ENCODE results near the gene LARP4B.

The LARP4B gene

DNA sequence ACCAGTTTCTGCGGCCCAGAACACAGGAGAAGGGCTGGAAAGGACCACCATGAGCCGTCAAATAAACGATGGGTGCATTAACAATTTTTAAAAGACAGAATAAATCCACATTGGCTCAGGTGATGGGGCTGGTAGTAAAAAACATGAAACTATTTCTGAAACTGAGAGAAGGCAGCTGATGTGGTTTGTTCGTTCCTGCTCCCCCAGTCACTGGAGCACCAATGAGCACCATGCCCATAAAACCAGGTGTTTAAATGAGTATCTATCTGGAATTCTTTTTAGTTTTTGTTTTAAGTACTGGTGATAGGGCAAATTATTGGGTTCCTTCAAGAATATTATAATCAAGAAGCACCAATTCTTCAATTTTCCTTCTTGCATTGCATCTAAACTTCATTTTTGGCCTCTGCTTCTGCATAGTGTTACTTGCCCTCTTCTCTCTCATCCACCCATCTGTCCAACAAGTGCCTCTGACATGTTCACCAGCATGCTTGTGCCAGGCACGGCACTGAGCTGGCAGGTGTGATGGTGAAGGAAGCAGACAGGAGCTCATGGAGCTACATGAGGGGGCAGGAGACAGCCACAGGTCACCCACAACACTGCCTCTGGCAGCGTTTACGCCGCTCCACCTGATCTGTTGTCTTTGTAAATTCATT is 65.5 kb downstream of the LARP4B start:
- peaks cover 45% of the 10 kb centered on the region for H3K36me3 ChIP-seq (replicated peaks)
- H3K4me3 ChIP-seq = no peak overlapping the region
- no peaks in the 10 kb centered on the region for H3K9me3 ChIP-seq

DNA sequence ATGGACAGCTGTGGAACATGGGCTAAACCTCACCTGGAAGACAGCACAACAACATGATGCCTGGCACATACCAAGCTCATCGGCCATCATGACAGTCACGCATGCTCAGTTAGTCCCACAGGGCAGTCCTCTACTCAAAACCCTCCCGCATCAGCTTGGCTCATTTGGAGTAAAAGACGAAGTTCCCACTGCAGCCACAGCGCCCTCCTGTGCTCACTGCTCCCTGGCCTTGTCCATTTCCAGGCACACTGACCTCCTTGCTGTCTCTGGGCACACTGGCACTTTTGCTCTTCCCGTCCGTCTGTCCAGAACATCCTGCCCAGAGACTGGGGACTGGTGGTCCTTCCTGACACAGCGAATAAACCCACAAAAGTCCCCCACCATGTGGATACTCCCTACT is 66.2 kb downstream of the LARP4B start:
- no peak for DNase-seq (ENCODE audit: low spot score in 2 of 2)
- in situ Hi-C loops (cut with MboI; ENCODE audit: low sequenced_read_pairs) = no loop called here
- peaks cover 53% of the 10 kb centered on the region for H3K36me3 ChIP-seq (replicated peaks)
- no peaks in the 10 kb centered on the region for H3K4me1 ChIP-seq
- no peak overlapping the region for H3K4me3 ChIP-seq
- H3K27me3 ChIP-seq (ENCODE audit: low read depth) = no peaks in the 10 kb centered on the region
- H3K9me3 ChIP-seq = no peaks in the 10 kb centered on the region

More for the DNA sequence above, 65.5 kb downstream of the LARP4B start:
- no peak for DNase-seq (ENCODE audit: low spot score in 2 of 2)
- in situ Hi-C loops (cut with MboI; ENCODE audit: low sequenced_read_pairs) = no loop called here
- H3K27me3 ChIP-seq (ENCODE audit: low read depth) = no peaks in the 10 kb centered on the region
- no peaks in the 10 kb centered on the region for H3K4me1 ChIP-seq

DNA sequence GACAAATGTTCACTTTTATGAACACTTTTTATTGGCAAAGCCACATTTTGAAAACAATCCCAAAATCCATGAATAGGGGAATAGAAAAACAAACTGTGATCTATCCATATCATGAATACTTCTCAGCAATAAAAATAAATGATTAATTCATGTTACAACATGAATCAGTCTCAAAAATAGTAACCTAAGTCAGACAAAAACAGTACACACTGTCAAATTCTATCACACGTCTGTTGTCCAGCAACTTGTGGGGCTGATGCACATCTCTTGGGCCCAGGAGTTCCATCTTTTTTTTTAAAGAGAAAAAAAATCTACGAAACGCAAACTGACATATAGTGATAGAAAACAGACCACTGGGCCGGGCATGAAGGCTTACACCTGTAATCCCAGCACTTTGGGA is 71.0 kb downstream of the LARP4B start:
- DNase-seq (ENCODE audit: low spot score in 2 of 2) = no peak
- in situ Hi-C loops (cut with MboI; ENCODE audit: low sequenced_read_pairs) = no loop called here
- peaks cover 39% of the 10 kb centered on the region for H3K36me3 ChIP-seq (replicated peaks)

DNA sequence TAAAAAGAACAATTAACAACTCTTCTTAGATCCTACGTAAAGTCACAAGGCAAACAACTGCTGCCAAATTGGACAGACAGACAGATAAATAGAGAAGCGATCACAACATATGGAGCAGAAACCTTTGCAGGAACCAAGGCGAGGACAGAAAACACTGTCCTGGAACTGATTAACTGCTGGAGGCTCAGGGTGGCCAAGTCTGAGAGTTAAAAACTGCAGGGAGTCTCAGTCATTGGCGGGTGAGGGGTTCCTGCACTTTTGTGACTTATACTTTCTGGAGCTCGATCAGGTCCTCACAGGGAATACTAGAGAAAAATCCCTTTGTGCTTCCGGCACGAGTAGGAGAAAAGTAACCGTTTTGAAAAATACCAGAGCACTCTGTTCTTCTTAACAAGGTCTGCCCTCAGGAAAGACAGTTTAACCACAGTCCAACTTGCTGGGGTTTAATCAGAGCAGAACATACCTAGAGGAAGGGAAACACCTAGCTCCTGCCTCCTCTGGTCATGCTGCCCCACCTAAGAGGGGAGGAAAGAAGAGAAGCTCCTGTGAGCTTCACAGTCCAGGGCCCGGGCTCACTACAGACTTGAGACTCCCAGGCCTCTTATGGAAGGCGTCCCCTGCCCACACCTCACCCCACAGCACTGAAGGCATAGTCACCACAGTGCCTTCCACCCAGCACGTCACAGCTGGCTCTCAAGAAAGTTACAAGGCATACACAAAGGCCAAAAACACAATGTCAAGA is 74.9 kb downstream of the LARP4B start:
- peaks cover 38% of the 10 kb centered on the region for H3K36me3 ChIP-seq (replicated peaks)
- in situ Hi-C loops (cut with MboI; ENCODE audit: low sequenced_read_pairs) = no loop called here
- no peak for DNase-seq (ENCODE audit: low spot score in 2 of 2)
- H3K4me3 ChIP-seq = no peak overlapping the region
- no peaks in the 10 kb centered on the region for H3K4me1 ChIP-seq
- no peaks in the 10 kb centered on the region for H3K9me3 ChIP-seq
- H3K27me3 ChIP-seq (ENCODE audit: low read depth) = no peaks in the 10 kb centered on the region

More for the DNA sequence above, 71.0 kb downstream of the LARP4B start:
- Histone ChIP-seq H3K4me1 (no peaks in the 10 kb centered on the region), H3K4me3 (no peak overlapping the region), H3K27me3 (ENCODE audit: low read depth) (no peaks in the 10 kb centered on the region), H3K9me3 (no peaks in the 10 kb centered on the region)

DNA sequence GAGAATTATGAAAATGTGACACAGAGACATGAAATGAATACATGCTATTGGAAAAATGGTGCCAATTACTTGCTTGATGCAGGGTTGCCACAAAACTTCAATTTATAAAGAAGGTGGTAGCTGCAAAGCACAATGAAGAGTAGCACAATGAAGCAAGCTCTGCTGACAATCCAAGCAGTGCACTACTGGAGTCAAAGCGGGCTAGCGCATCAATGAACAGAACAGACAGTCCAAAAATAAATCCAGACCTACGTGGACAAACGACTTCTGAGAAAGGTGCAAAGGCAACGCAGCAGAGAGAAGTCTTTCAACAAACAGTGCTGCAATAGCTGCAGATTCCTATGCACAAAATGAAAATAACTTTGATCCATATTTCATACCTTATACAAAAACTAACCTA is 75.8 kb downstream of the LARP4B start:
- Histone ChIP-seq H3K36me3 (replicated peaks) (peaks cover 29% of the 10 kb centered on the region), H3K9me3 (no peaks in the 10 kb centered on the region), H3K4me1 (no peaks in the 10 kb centered on the region), H3K27me3 (ENCODE audit: low read depth) (no peaks in the 10 kb centered on the region), H3K4me3 (no peak overlapping the region)
- no peak for DNase-seq (ENCODE audit: low spot score in 2 of 2)
- in situ Hi-C loops (cut with MboI; ENCODE audit: low sequenced_read_pairs) = no loop called here

DNA sequence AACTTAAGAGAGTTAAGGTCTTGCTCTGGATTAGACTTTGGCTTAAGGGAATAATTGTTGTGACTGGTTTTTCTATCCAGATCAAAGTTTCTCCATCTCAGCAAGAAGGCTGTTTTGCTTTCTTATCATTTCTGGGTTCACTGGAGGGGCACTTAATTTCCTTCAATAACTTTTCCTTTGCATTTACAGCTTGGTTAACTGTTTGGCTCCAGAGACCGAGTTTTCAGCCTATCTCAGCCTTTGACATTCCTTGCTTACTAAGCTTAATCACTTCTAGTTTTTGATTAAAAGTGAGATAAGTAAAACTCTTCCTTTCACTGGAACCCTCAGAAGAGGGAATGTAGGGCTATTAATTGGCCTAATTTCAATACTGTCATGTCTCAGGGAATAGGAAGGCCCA is 76.4 kb downstream of the LARP4B start:
- in situ Hi-C loops (cut with MboI; ENCODE audit: low sequenced_read_pairs) = no loop called here
- Histone ChIP-seq H3K9me3 (no peaks in the 10 kb centered on the region), H3K36me3 (replicated peaks) (peaks cover 27% of the 10 kb centered on the region), H3K27me3 (ENCODE audit: low read depth) (no peaks in the 10 kb centered on the region), H3K4me1 (no peaks in the 10 kb centered on the region), H3K4me3 (no peak overlapping the region)
- no peak for DNase-seq (ENCODE audit: low spot score in 2 of 2)

DNA sequence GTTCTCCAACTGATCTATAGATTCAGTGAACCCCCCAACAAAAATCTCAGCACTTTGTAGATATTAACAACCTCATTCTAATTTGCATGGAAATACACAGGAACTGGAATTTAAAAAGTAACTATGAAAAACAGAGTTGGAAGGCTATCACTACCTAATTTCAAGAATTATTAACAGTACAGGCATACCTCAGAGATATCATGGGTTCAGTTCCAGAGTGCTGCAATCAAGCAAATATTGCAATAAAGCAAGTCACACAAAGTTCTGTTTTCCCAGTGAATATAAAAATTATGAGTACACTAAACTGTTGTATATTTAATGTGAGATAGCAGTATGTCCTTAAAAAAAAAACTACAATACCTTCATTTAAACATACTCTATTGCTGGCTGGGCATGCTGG is 78.5 kb downstream of the LARP4B start:
- in situ Hi-C loops (cut with MboI; ENCODE audit: low sequenced_read_pairs) = no loop called here
- peaks cover 26% of the 10 kb centered on the region for H3K36me3 ChIP-seq (replicated peaks)
- H3K4me3 ChIP-seq = no peak overlapping the region
- H3K9me3 ChIP-seq = no peaks in the 10 kb centered on the region
- no peak for DNase-seq (ENCODE audit: low spot score in 2 of 2)
- no peaks in the 10 kb centered on the region for H3K27me3 ChIP-seq (ENCODE audit: low read depth)
- no peaks in the 10 kb centered on the region for H3K4me1 ChIP-seq

DNA sequence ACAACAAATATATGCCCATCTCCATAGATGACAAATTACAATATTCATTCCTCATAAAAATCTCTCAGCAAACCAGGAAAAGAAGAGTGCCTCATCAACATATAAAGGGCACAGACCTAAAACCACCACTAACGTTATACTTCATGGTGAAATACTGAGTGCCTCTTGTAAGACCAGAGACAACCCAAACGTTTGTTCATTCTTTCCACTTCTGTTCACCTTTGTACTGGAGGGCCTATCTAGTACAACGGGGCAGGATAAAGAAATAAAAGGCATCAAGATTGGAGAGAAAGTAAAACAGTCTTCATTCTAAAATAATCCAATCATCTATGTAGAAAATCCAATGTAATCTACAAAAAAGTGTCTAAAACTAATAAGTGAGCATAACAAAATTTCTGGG is 79.1 kb downstream of the LARP4B start:
- Histone ChIP-seq H3K4me3 (no peak overlapping the region), H3K27me3 (ENCODE audit: low read depth) (no peaks in the 10 kb centered on the region), H3K4me1 (no peaks in the 10 kb centered on the region), H3K36me3 (replicated peaks) (peaks cover 26% of the 10 kb centered on the region), H3K9me3 (no peaks in the 10 kb centered on the region)
- in situ Hi-C loops (cut with MboI; ENCODE audit: low sequenced_read_pairs) = no loop called here
- DNase-seq (ENCODE audit: low spot score in 2 of 2) = no peak

DNA sequence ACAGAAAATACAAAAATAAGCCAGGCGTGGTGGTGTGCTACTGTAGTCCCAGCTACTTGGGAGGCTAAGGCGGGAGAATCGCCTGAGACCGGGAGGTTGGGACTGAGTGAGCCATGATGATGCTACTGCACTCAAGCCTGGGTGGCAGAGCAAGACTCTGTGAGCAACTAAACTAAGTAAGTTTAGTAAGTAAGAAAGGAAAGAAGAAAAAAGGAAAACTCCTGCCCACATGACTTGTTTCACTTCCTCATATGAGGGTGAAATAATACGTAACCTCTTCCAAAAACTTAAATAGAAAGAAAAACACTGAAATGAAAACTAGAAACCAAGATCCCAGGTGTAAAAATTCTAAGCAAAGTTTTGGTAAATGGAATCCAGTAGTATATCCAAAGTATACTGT is 79.6 kb downstream of the LARP4B start:
- DNase-seq (ENCODE audit: low spot score in 2 of 2) = no peak
- in situ Hi-C loops (cut with MboI; ENCODE audit: low sequenced_read_pairs) = no loop called here
- peaks cover 28% of the 10 kb centered on the region for H3K36me3 ChIP-seq (replicated peaks)
- H3K27me3 ChIP-seq (ENCODE audit: low read depth) = no peaks in the 10 kb centered on the region
- H3K9me3 ChIP-seq = no peaks in the 10 kb centered on the region
- no peaks in the 10 kb centered on the region for H3K4me1 ChIP-seq
- H3K4me3 ChIP-seq = no peak overlapping the region

DNA sequence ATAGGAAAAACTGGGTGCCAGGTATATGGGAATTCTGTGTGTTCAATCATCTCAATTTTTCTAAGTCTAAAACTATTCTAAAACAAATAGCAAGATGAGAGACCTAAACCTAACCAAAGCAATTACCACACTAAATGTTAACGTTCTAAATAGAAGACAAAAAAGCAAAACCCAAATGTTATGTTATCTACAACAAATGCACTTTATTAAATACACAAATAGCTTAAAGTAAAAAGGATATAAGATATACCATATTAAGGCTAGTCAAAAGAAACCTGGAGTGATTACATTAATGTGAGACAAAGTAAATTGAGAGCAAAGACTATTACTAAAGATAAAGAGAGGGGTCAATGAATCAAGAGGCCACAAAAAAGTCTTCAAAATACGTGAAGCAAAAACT is 81.4 kb downstream of the LARP4B start:
- H3K36me3 ChIP-seq (replicated peaks) = peaks cover 29% of the 10 kb centered on the region
- in situ Hi-C loops (cut with MboI; ENCODE audit: low sequenced_read_pairs) = no loop called here

DNA sequence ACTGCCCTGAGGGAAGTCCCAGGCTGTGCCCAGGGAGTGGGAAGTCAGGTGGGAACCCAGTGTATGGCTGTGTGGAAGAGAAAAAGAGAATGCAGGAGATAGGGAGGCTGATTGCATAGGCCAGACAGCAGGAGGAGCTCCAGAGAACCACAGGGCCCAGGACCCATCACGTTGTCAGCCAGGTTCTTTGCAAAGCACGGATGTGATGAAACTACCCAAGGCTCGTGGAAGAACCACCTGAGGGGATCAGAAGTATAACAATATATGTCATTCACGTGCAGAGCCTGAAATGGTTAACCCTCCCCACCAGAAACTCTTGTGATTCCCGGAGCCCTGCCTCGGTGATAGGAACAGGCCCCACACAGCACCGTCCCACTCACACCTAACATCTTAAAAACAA is 83.6 kb downstream of the LARP4B start:
- H3K4me1 ChIP-seq = no peaks in the 10 kb centered on the region
- peaks cover 32% of the 10 kb centered on the region for H3K36me3 ChIP-seq (replicated peaks)
- no peaks in the 10 kb centered on the region for H3K9me3 ChIP-seq
- DNase-seq (ENCODE audit: low spot score in 2 of 2) = no peak
- no peaks in the 10 kb centered on the region for H3K27me3 ChIP-seq (ENCODE audit: low read depth)
- in situ Hi-C loops (cut with MboI; ENCODE audit: low sequenced_read_pairs) = no loop called here
- H3K4me3 ChIP-seq = no peak overlapping the region

More for the DNA sequence above, 81.4 kb downstream of the LARP4B start:
- no peaks in the 10 kb centered on the region for H3K9me3 ChIP-seq
- H3K4me1 ChIP-seq = no peaks in the 10 kb centered on the region
- no peak for DNase-seq (ENCODE audit: low spot score in 2 of 2)
- no peak overlapping the region for H3K4me3 ChIP-seq
- no peaks in the 10 kb centered on the region for H3K27me3 ChIP-seq (ENCODE audit: low read depth)

DNA sequence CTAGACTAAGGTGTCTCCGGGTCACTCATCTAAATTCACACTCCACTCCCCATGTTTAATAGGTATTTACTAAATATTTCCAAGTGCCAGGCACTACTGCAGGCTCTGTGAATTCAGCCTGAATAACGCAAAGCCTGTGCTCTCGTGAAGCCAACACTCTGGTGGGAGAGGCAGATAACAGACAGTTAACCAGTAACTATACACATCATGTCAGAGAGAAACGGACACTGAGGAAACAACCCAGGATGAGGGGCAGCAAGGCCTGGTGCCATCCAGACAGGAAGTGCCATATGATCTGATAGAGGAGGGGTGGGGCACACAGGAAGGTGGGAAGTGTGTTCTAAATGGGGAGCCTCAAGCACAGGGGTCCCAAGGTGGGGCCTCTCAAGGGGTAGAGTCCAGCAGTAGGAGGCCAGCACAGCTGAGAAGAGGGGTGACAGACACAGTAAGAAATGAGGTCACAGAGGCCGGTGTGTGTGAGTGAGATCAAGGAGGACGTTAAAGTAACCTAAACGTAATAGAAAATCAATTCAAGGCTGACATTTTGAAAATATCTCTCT is 85.3 kb downstream of the LARP4B start:
- Histone ChIP-seq H3K36me3 (replicated peaks) (peaks cover 39% of the 10 kb centered on the region), H3K9me3 (no peaks in the 10 kb centered on the region), H3K4me3 (no peak overlapping the region), H3K27me3 (ENCODE audit: low read depth) (no peaks in the 10 kb centered on the region), H3K4me1 (no peaks in the 10 kb centered on the region)
- in situ Hi-C loops (cut with MboI; ENCODE audit: low sequenced_read_pairs) = no loop called here
- no peak for DNase-seq (ENCODE audit: low spot score in 2 of 2)

DNA sequence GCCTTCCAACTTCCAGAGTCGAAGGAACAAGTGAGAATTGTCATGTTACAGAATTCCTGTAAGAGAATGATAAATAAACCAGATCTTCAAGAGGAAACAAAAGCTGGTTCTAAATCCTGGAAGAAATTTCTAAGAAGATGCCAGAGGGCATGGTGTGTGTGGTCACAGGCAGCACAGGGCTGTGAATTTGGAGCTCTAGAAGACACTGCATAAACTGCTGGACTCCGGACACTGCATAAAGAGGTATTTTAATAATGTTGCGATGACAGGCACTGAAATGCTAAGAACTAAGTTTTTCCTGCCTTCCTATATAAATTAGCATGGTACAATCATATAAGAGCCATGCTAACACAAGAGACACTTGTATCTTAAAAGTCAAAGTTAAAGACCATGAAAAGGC is 86.0 kb downstream of the LARP4B start:
- Histone ChIP-seq H3K4me1 (no peaks in the 10 kb centered on the region), H3K27me3 (ENCODE audit: low read depth) (no peaks in the 10 kb centered on the region), H3K9me3 (no peaks in the 10 kb centered on the region), H3K36me3 (replicated peaks) (peaks cover 46% of the 10 kb centered on the region), H3K4me3 (no peak overlapping the region)
- DNase-seq (ENCODE audit: low spot score in 2 of 2) = no peak
- in situ Hi-C loops (cut with MboI; ENCODE audit: low sequenced_read_pairs) = no loop called here

DNA sequence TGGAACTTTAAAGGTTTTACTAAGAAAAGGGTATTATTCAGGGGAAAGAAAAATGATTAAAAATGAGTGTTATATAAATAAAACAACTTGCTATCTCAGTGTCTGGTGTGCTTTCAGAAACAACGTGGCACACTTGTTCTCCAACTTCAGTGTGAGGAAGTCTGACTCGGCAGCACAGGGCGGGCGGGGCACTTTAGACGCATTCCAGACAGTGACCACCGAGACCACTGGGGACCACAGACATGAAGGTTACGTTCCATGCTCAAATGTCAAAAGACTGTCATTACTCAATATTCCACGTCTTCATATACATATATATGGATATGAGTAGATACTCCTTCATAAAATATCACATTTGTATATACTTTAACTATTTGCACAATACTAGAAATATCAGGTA is 87.0 kb downstream of the LARP4B start:
- Histone ChIP-seq H3K36me3 (replicated peaks) (peaks cover 48% of the 10 kb centered on the region), H3K4me3 (no peak overlapping the region), H3K9me3 (no peaks in the 10 kb centered on the region), H3K27me3 (ENCODE audit: low read depth) (no peaks in the 10 kb centered on the region), H3K4me1 (no peaks in the 10 kb centered on the region)
- in situ Hi-C loops (cut with MboI; ENCODE audit: low sequenced_read_pairs) = no loop called here
- DNase-seq (ENCODE audit: low spot score in 2 of 2) = no peak
